Neural crest cell (in vitro differentiated cells): ENCODE measurements around the gene RFLNA. TPM values are rescaled to one million over a fixed set of nuclear protein-coding genes. Genes with fewer than 3 reads are reported as not detected.

Experiments
- DNase-seq: peaks from one replicate; pipeline ENCODE4 v3.0.0; 2021; ENCODE audit warnings: low read depth, mixed read lengths, low spot score
- H3K27ac Mint-ChIP-seq: one replicate; pipeline ENCODE4 v1.8.0; 2021; ENCODE audit warnings: mild to moderate bottlenecking, mixed read lengths; ENCODE audit not compliant: unreplicated experiment
- H3K27me3 Mint-ChIP-seq: 2 replicates; pipeline ENCODE4 v1.8.0; 2021; ENCODE audit warnings: low read depth, mild to moderate bottlenecking, mixed read lengths
- H3K36me3 Mint-ChIP-seq: 2 replicates; pipeline ENCODE4 v1.8.0; 2021; ENCODE audit warnings: low read depth, mild to moderate bottlenecking, mixed read lengths
- H3K4me1 Mint-ChIP-seq: 2 replicates; pipeline ENCODE4 v1.8.0; 2021; ENCODE audit warnings: mixed read lengths
- H3K4me3 Mint-ChIP-seq: one replicate; pipeline ENCODE4 v1.8.0; 2021; ENCODE audit warnings: mild to moderate bottlenecking, mixed read lengths
- H3K9me3 Mint-ChIP-seq: 2 replicates; pipeline ENCODE4 v1.8.0; 2021; ENCODE audit warnings: mixed read lengths
- total RNA-seq: library from RNA; stranded (reverse); gene quantifications from 2 replicates; pipeline ENCODE4 v1.2.1, GENCODE V29; 2021
- TF ChIP-seq, protein P1 (sequence below): fragments of 200-600 bp; sonication (generic); conservative IDR thresholded peaks from 2 replicates; pipeline ENCODE4 v1.5.0; 2021; ENCODE audit warnings: antibody characterized with exemption, mild to moderate bottlenecking

Gene RFLNA
- total RNA-seq, 1 donor from 2014 or later: 2.8 TPM

DNA sequence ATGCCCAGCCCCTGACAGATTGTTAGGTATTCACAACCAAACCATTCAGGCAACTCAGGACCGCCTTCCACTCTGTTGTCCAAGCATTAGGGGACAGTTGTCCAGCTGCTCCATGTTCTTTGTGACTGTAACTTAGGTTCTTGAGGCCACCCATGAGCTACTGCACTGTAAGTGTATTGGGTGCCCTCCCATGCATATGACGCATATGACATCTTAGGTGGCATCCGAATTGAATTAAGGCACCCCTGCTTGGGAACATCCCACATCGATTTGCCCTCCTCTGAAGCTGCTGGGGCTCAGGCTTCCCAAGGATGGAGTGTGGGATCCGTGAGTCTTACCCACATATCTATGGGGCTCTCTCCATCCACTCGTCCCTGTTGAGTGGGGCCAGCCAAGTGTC lies 17.7 kb downstream of the RFLNA start:
- Mint-ChIP-seq H3K4me1 (peaks cover 12% of the 10 kb centered on the region), H3K36me3 (no peaks in the 10 kb centered on the region)

DNA sequence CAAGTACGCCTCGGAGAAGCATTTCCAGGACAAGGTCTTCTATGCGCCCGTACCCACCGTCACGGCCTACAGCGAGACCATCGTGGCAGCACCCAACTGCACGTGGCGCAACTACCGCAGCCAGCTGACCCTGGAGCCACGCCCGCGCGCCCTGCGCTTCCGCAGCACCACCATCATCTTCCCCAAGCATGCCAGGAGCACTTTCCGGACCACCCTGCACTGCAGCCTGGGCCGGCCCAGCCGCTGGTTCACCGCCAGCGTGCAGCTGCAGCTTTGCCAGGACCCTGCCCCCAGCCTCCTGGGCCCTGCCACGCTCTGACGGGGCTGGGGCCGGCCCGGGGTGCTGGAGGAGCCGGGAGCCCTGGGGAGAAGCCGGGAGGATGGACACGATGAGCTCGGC lies 19.3 kb downstream of the RFLNA start:
- H3K27ac Mint-ChIP-seq: no peak overlapping the region
- peaks cover 27% of the 10 kb centered on the region for H3K27me3 Mint-ChIP-seq
- no peak for DNase-seq
- no peaks in the 10 kb centered on the region for H3K36me3 Mint-ChIP-seq
- TF ChIP-seq, protein P1, sequence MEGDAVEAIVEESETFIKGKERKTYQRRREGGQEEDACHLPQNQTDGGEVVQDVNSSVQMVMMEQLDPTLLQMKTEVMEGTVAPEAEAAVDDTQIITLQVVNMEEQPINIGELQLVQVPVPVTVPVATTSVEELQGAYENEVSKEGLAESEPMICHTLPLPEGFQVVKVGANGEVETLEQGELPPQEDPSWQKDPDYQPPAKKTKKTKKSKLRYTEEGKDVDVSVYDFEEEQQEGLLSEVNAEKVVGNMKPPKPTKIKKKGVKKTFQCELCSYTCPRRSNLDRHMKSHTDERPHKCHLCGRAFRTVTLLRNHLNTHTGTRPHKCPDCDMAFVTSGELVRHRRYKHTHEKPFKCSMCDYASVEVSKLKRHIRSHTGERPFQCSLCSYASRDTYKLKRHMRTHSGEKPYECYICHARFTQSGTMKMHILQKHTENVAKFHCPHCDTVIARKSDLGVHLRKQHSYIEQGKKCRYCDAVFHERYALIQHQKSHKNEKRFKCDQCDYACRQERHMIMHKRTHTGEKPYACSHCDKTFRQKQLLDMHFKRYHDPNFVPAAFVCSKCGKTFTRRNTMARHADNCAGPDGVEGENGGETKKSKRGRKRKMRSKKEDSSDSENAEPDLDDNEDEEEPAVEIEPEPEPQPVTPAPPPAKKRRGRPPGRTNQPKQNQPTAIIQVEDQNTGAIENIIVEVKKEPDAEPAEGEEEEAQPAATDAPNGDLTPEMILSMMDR: no peak
- peaks cover 26% of the 10 kb centered on the region for H3K4me1 Mint-ChIP-seq
- no peaks in the 10 kb centered on the region for H3K9me3 Mint-ChIP-seq
- H3K4me3 Mint-ChIP-seq: no peak overlapping the region

More for the DNA sequence above, 17.7 kb downstream of the RFLNA start:
- Mint-ChIP-seq H3K9me3 (no peaks in the 10 kb centered on the region), H3K27ac (no peak overlapping the region), H3K4me3 (no peak overlapping the region), H3K27me3 (peaks cover 11% of the 10 kb centered on the region)
- DNase-seq: no peak
- TF ChIP-seq, protein P1: no peak

DNA sequence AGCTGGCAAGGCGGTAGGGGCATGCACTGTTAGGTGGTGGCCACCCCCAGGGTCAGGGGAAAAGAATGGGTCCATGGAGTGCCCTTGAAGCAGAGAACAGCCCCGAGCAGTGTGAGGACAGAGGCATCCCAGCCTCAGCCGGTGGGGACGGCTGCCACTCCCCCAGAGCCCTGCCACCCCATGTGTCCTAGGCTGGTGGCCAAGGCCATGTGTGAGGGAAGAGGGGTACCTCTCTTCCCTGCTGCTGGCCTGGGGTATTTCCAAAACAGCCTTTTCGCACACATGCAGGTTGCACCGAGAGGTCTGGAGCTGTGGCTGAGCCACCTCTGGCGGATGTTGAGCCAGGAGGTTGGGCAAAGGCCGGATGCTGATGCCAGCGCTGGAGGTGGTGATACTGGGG lies 19.9 kb downstream of the RFLNA start:
- TF ChIP-seq, protein P1: no peak
- Mint-ChIP-seq H3K4me3 (no peak overlapping the region), H3K27ac (no peak overlapping the region), H3K4me1 (peaks cover 31% of the 10 kb centered on the region), H3K27me3 (peaks cover 31% of the 10 kb centered on the region), H3K36me3 (peaks cover 2% of the 10 kb centered on the region), H3K9me3 (no peaks in the 10 kb centered on the region)
- DNase-seq: no peak

DNA sequence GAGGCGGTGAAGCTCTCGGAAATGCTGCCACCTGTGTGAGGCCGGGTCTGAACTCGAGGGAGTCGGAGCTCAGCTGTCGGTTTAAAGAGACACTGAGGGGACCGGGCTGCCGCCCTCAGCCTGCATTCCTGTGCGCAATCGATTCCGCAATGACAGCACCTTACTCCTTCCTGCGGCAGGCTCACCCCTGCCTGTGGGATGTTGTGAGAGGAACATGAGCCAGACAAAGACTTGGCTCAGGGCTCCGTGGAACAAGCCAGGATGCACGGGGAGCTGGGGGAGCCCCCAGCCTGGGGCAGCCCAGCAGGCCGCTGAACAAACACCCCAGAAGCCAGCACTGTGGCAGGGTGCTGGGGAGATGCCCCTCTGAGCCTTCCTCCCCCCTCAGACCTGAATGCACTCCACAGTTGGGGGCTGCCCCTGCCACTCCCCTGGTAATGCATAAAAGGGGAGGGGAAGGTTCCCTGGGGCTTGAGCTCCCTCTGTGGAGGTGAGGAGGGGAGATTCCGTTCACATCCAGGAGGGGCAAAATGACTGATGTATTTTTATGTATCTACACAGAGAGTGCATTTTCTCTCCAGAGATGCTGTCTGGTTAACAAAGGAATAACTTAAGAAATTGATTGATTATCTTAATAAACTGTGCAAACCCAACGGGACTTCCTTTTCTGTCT lies 20.6 kb downstream of the RFLNA start:
- peaks cover 2% of the 10 kb centered on the region for H3K36me3 Mint-ChIP-seq
- peaks cover 31% of the 10 kb centered on the region for H3K27me3 Mint-ChIP-seq
- peaks cover 31% of the 10 kb centered on the region for H3K4me1 Mint-ChIP-seq
- H3K9me3 Mint-ChIP-seq: no peaks in the 10 kb centered on the region
- TF ChIP-seq, protein P1: no peak
- no peak for DNase-seq
- no peak overlapping the region for H3K4me3 Mint-ChIP-seq
- H3K27ac Mint-ChIP-seq: no peak overlapping the region

DNA sequence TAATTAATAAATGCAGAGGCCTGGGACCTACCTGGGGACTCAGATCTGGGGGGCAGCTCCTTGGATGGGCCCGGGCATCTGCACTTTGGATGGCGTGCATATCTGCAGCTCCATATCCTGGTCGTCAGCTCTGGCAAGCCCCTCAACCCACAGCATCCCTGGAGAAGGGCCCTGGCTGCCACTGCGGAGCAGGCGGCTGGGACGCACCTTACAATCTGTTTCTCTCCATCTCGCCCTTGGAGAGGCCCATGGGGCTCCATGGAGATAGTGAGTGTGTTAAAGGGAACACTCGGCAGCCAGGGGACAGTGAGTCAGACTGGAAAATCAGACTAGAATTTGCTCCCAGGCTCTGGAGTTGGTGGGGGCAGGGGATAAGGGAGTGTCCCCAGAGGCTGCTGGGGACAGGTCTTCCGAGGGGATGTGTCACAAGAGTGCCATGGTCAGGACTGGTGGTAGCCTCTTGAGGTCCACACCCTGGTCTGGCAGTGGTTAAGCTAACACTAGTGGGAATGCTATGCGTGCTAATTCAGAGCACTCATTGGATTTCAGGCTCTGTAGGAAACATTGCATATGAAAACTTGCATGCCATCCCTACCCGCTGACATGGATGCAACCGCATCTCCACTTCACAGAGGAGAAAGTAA lies 21.5 kb downstream of the RFLNA start:
- Mint-ChIP-seq H3K27me3 (peaks cover 34% of the 10 kb centered on the region), H3K4me1 (peaks cover 31% of the 10 kb centered on the region), H3K36me3 (peaks cover 2% of the 10 kb centered on the region), H3K9me3 (no peaks in the 10 kb centered on the region), H3K27ac (peak overlapping the region; percentile 57), H3K4me3 (no peak overlapping the region)
- DNase-seq: no peak
- TF ChIP-seq, protein P1: no peak
